ENCODE measurements around the gene LSM10.

Gene LSM10

GRCh38 chr1:36350659-36351226 is 47.0 kb downstream of the LSM10 start:
- H3K4me3 ChIP-seq (ENCODE audit: low read depth, low read length), result no peak overlapping the region
- no peak for DNase-seq
- no peaks in the 10 kb centered on the region for H3K9me3 ChIP-seq
- peaks cover 9% of the 10 kb centered on the region for H3K4me1 ChIP-seq
- peaks cover 7% of the 10 kb centered on the region; the same call in 1 of the 2 replicates for H3K36me3 ChIP-seq
- no peaks in the 10 kb centered on the region for H3K27me3 ChIP-seq
- no peak for TF ChIP-seq CTCF (IDR thresholded peaks at IDR 0.05; ENCODE audit: low read depth, low read length)

- peaks cover 7% of the 10 kb centered on the region; the same call in 1 of the 2 replicates for H3K36me3 ChIP-seq
- no peaks in the 10 kb centered on the region for H3K9me3 ChIP-seq
- H3K4me3 ChIP-seq (ENCODE audit: low read depth, low read length), result no peak overlapping the region
- DNase-seq, result no peak
- peaks cover 9% of the 10 kb centered on the region for H3K4me1 ChIP-seq
- no peak for TF ChIP-seq CTCF (IDR thresholded peaks at IDR 0.05; ENCODE audit: low read depth, low read length)
- no peaks in the 10 kb centered on the region for H3K27me3 ChIP-seq
Observed at GRCh38 chr1:36349839-36350238, 47.9 kb downstream of the LSM10 start.

- TF ChIP-seq CTCF (IDR thresholded peaks at IDR 0.05; ENCODE audit: low read depth, low read length), result no peak
- DNase-seq, result no peak
Observed at GRCh38 chr1:36349241-36349671, 48.5 kb downstream of the LSM10 start.

GRCh38 chr1:36346741-36347370 is 50.9 kb downstream of the LSM10 start:
- Histone ChIP-seq H3K4me1 (peaks cover 3% of the 10 kb centered on the region), H3K9me3 (no peaks in the 10 kb centered on the region), H3K4me3 (ENCODE audit: low read depth, low read length) (no peak overlapping the region), H3K27me3 (no peaks in the 10 kb centered on the region), H3K36me3 (peaks cover 7% of the 10 kb centered on the region; the same call in 1 of the 2 replicates)
- no peak for DNase-seq
- no peak for TF ChIP-seq CTCF (IDR thresholded peaks at IDR 0.05; ENCODE audit: low read depth, low read length)

More at GRCh38 chr1:36349241-36349671, 48.5 kb downstream of the LSM10 start:
- Histone ChIP-seq H3K4me3 (ENCODE audit: low read depth, low read length) (no peak overlapping the region), H3K4me1 (peaks cover 9% of the 10 kb centered on the region), H3K36me3 (peaks cover 7% of the 10 kb centered on the region; the same call in 1 of the 2 replicates), H3K27me3 (no peaks in the 10 kb centered on the region), H3K9me3 (no peaks in the 10 kb centered on the region)

- no peaks in the 10 kb centered on the region for H3K4me1 ChIP-seq
- no peak for TF ChIP-seq CTCF (IDR thresholded peaks at IDR 0.05; ENCODE audit: low read depth, low read length)
- no peaks in the 10 kb centered on the region for H3K27me3 ChIP-seq
- H3K4me3 ChIP-seq (ENCODE audit: low read depth, low read length), result no peak overlapping the region
- no peak for DNase-seq
- no peaks in the 10 kb centered on the region for H3K9me3 ChIP-seq
- peaks cover 7% of the 10 kb centered on the region; the same call in 1 of the 2 replicates for H3K36me3 ChIP-seq
Observed at GRCh38 chr1:36345353-36345752, 52.4 kb downstream of the LSM10 start.

GRCh38 chr1:36344395-36344680 is 53.4 kb downstream of the LSM10 start:
- TF ChIP-seq CTCF (IDR thresholded peaks at IDR 0.05; ENCODE audit: low read depth, low read length), result no peak
- no peaks in the 10 kb centered on the region for H3K27me3 ChIP-seq
- no peaks in the 10 kb centered on the region for H3K4me1 ChIP-seq
- no peak overlapping the region for H3K4me3 ChIP-seq (ENCODE audit: low read depth, low read length)
- H3K9me3 ChIP-seq, result no peaks in the 10 kb centered on the region
- H3K36me3 ChIP-seq, result peaks cover 7% of the 10 kb centered on the region; the same call in 1 of the 2 replicates
- no peak for DNase-seq
